Body of pancreas (tissue), 4 donors: ENCODE results near the gene ANO2. TPM values are rescaled to one million over a fixed set of nuclear protein-coding genes. Genes with fewer than 3 reads are reported as not detected.

ENCODE experiments used
- ATAC-seq: fragments of 150-250 bp; one replicate; pipeline ENCODE4 v1.9.1; 2016
- DNase-seq, 4 donors: peaks; one replicate each; pipeline ENCODE4 v3.0.0-alpha.2; 2019
- H3K27ac ChIP-seq, 4 donors: fragments of 200-600 bp; sonication (generic); 1 replicate in 3 of 4; 2 replicates in 1 of 4; pipeline versions ENCODE4 v1.5.1 to v1.6.1; 2016 to 2019; ENCODE audit warnings: mild to moderate bottlenecking in 1 of 4, mixed read lengths in 1 of 4, moderate library complexity in 1 of 4
- H3K27me3 ChIP-seq, 2 donors: fragments of 200-600 bp; sonication (generic); one replicate each; pipeline ENCODE4 v1.6.0; 2016; ENCODE audit warnings: mild to moderate bottlenecking in 1 of 2
- H3K36me3 ChIP-seq, 2 donors: fragments of 200-600 bp; sonication (generic); replicated peaks in 1 of 2; 2 replicates each; pipeline ENCODE4 v1.5.1; 2016; ENCODE audit warnings: low read depth in 2 of 2; ENCODE audit not compliant: insufficient read depth in 1 of 2
- H3K4me1 ChIP-seq: fragments of 200-600 bp; sonication (generic); one replicate; pipeline ENCODE4 v1.6.0; 2016
- H3K4me3 ChIP-seq, 2 donors: fragments of 200-600 bp; sonication (generic); 1 replicate in 1 of 2; 2 replicates in 1 of 2; pipeline ENCODE4 v1.5.1; 2016 to 2019
- H3K9me3 ChIP-seq, 3 donors: fragments of 200-600 bp; sonication (generic); 1 replicate in 2 of 3; 2 replicates in 1 of 3; pipeline ENCODE4 v1.5.1; 2016
- CTCF ChIP-seq, 7 experiments: fragments of 450-650 bp in 4 of 7; fragments of 200-600 bp in 3 of 7; sonication (generic) in 3 of 7; IDR thresholded peaks; one replicate each; pipeline ENCODE4 v1.5.1; 2016 to 2019; ENCODE audit warnings: antibody characterized with exemption in 7 of 7
- POLR2A ChIP-seq, 3 donors: fragments of 450-650 bp; IDR thresholded peaks; one replicate each; pipeline ENCODE4 v1.6.1; 2016; ENCODE audit warnings: antibody characterized with exemption in 3 of 3, mild to moderate bottlenecking in 2 of 3
- WGBS, 2 donors: methylation state at CpG; one replicate each; pipeline ENCODE4 v1.1.5; 2017; 5-methylcytosine and 5-hydroxymethylcytosine counted together
- intact Hi-C: fragments of 100-400 bp; cut with DNase I; formaldehyde crosslinking; loops from one replicate; pipeline ENCODE4 v1.15.1; 2023
- total RNA-seq, 2 donors: library from RNA; depleted of rRNA; stranded (reverse); fragments of >200 nt; gene quantifications; one replicate each; pipeline ENCODE4 v1.1.0, GENCODE V29; 2016

ANO2 gene
- total RNA-seq, 2 donors from 2014 or later, result 2.1 to 4.3 TPM

- no peaks in the 10 kb centered on the region for H3K27me3 ChIP-seq
- ATAC-seq (no peak), DNase-seq (no peak)
- no peaks in the 10 kb centered on the region for H3K36me3 ChIP-seq
- H3K27ac ChIP-seq, result no peak overlapping the region
- TF ChIP-seq POLR2A (IDR thresholded peaks at IDR 0.05) (no peak), CTCF (IDR thresholded peaks at IDR 0.05) (no peak)
- H3K9me3 ChIP-seq, result no peaks in the 10 kb centered on the region
- intact Hi-C loops, result no loop called here
- no peak overlapping the region for H3K4me3 ChIP-seq
- 34 to 43% methylated on average over 5 of the region's 5 CpGs for WGBS, 2 donors
- H3K4me1 ChIP-seq, result no peaks in the 10 kb centered on the region
Measured at GRCh38 chr12:5718073-5718472, 227.0 kb downstream of the ANO2 start.

- no peaks in the 10 kb centered on the region for H3K9me3 ChIP-seq
- no peaks in the 10 kb centered on the region for H3K36me3 ChIP-seq
- H3K27me3 ChIP-seq, result no peaks in the 10 kb centered on the region
- WGBS, 2 donors, result 65 to 78% methylated on average over 3 of the region's 3 CpGs
- intact Hi-C loops, result no loop called here
- H3K27ac ChIP-seq, result no peak overlapping the region
- H3K4me3 ChIP-seq, result no peak overlapping the region
- ATAC-seq (no peak), DNase-seq (no peak)
- TF ChIP-seq POLR2A (IDR thresholded peaks at IDR 0.05), result no peak
- no peak for TF ChIP-seq CTCF (IDR thresholded peaks at IDR 0.05)
- no peaks in the 10 kb centered on the region for H3K4me1 ChIP-seq
Measured at GRCh38 chr12:5716976-5717375, 228.1 kb downstream of the ANO2 start.

GRCh38 chr12:5716201-5716600 lies 228.9 kb downstream of the ANO2 start:
- Histone ChIP-seq H3K36me3 (no peaks in the 10 kb centered on the region), H3K9me3 (no peaks in the 10 kb centered on the region), H3K27ac (no peak overlapping the region), H3K4me1 (no peaks in the 10 kb centered on the region), H3K27me3 (no peaks in the 10 kb centered on the region), H3K4me3 (no peak overlapping the region)
- DNase-seq (no peak), ATAC-seq (no peak)
- intact Hi-C loops, result no loop called here
- TF ChIP-seq CTCF (IDR thresholded peaks at IDR 0.05) (no peak), POLR2A (IDR thresholded peaks at IDR 0.05) (no peak)
- WGBS, 2 donors, result 75 to 76% methylated on average over 1 of the region's 1 CpG

GRCh38 chr12:5715021-5715420 lies 230.0 kb downstream of the ANO2 start:
- Histone ChIP-seq H3K9me3 (no peaks in the 10 kb centered on the region), H3K36me3 (no peaks in the 10 kb centered on the region), H3K4me1 (no peaks in the 10 kb centered on the region), H3K27ac (no peak overlapping the region), H3K27me3 (no peaks in the 10 kb centered on the region), H3K4me3 (no peak overlapping the region)
- DNase-seq (no peak), ATAC-seq (no peak)
- intact Hi-C loops, result no loop called here
- no peak for TF ChIP-seq CTCF (IDR thresholded peaks at IDR 0.05)
- TF ChIP-seq POLR2A (IDR thresholded peaks at IDR 0.05), result no peak
- WGBS, 2 donors, result 26 to 34% methylated on average over 4 of the region's 4 CpGs

GRCh38 chr12:5713599-5714081 lies 231.4 kb downstream of the ANO2 start:
- WGBS, 2 donors, result 77 to 86% methylated on average over 6 of the region's 6 CpGs
- TF ChIP-seq POLR2A (IDR thresholded peaks at IDR 0.05) (no peak), CTCF (IDR thresholded peaks at IDR 0.05) (no peak)
- Histone ChIP-seq H3K27ac (no peak overlapping the region), H3K27me3 (no peaks in the 10 kb centered on the region), H3K36me3 (no peaks in the 10 kb centered on the region), H3K9me3 (no peaks in the 10 kb centered on the region), H3K4me1 (no peaks in the 10 kb centered on the region), H3K4me3 (no peak overlapping the region)
- intact Hi-C loops, result no loop called here
- DNase-seq, result no peak
- ATAC-seq, result no peak
